Body of pancreas (tissue), 4 donors: Measurements from ENCODE around the gene CERCAM. TPM values are rescaled to one million over a fixed set of nuclear protein-coding genes. Genes with fewer than 3 reads are reported as not detected.

Experiments
- microRNA counts, 2 donors: library from miRNA; unstranded; fragments of <30 nt; microRNA quantifications; one replicate each; lab custom pipeline; 2017
- microRNA-seq, 2 donors: library from miRNA; unstranded; fragments of <30 nt; microRNA quantifications; one replicate each; pipeline ENCODE4, GENCODE V29; 2016; ENCODE audit warnings: borderline number of aligned reads in 2 of 2, borderline replicate concordance in 2 of 2
- total RNA-seq, 2 donors: library from RNA; depleted of rRNA; stranded (reverse); fragments of >200 nt; gene quantifications; one replicate each; pipeline ENCODE4 v1.1.0, GENCODE V29; 2016

The CERCAM gene
- total RNA-seq, 2 donors from 2014 or later: 28.0 to 42.0 TPM

MicroRNAs encoded within 50 kb of the gene (microRNA counts, 767-probe panel; counts per million panel counts)
- 0 to 736 counts per million in 2 donors for microRNA hsa-miR-219-2-3p (lab: Ali Mortazavi, UCI)

Small RNA genes lying within 50 kb of the gene (microRNA-seq; reads per million reads assigned to microRNA genes)
- 0 reads per million in 2 donors for gene MIR219B

Other genes starting within 250 kb of the CERCAM start
- gene CIZ1, start 229.3 kb upstream of the CERCAM start, total RNA-seq: 10 to 100 TPM; 58.4 to 61.6 TPM
- 10 to 100 TPM; 13.0 to 29.0 TPM for gene DNM1, start 217.5 kb upstream of the CERCAM start, total RNA-seq
- 100 to 1,000 TPM in 1 of 2 donors, 10 to 100 TPM in 1; 53.2 to 138 TPM for gene GOLGA2, start 144.8 kb upstream of the CERCAM start, total RNA-seq
- 10 to 100 TPM; 14.5 to 20.1 TPM for gene SWI5, start 144.6 kb upstream of the CERCAM start, total RNA-seq
- gene TRUB2, start 98.4 kb upstream of the CERCAM start, total RNA-seq: 10 to 100 TPM in 1 of 2 donors, 1 to 10 TPM in 1; 6.3 to 11.4 TPM
- 10 to 100 TPM; 37.4 to 89.7 TPM for gene COQ4, start 98.0 kb upstream of the CERCAM start, total RNA-seq
- 10 to 100 TPM; 15.0 to 17.1 TPM for gene SLC27A4, start 80.3 kb upstream of the CERCAM start, total RNA-seq
- 10 to 100 TPM; 15.6 to 23.4 TPM for gene URM1, start 49.5 kb upstream of the CERCAM start, total RNA-seq
- 10 to 100 TPM; 14.3 to 23.4 TPM for gene ODF2, start 35.1 kb downstream of the CERCAM start, total RNA-seq
- 10 to 100 TPM in 1 of 2 donors, 1 to 10 TPM in 1; 8.3 to 11.5 TPM for gene GLE1, start 83.9 kb downstream of the CERCAM start, total RNA-seq
- gene SPTAN1, start 131.7 kb downstream of the CERCAM start, total RNA-seq: 100 to 1,000 TPM; 119 to 248 TPM
- 10 to 100 TPM; 58.1 to 62.3 TPM for gene DYNC2I2, start 236.0 kb downstream of the CERCAM start, total RNA-seq